Measurements from ENCODE around the gene DNAH14. TPM values are rescaled to one million over a fixed set of nuclear protein-coding genes. Genes with fewer than 3 reads are reported as not detected.

DNAH14 gene
- total and polyA plus RNA-seq, 8 donors: 13.2 to 21.3 (median 18.1) TPM

- H3K9me3 ChIP-seq: no peaks in the 10 kb centered on the region
- H3K4me1 ChIP-seq: no peaks in the 10 kb centered on the region
- no peak overlapping the region for H3K27ac ChIP-seq
- H3K36me3 ChIP-seq: no peaks in the 10 kb centered on the region
- no peak for DNase-seq
- H3K4me3 ChIP-seq: no peak overlapping the region
- H3K27me3 ChIP-seq: no peaks in the 10 kb centered on the region
- intact Hi-C loops (cut with DNase I): no loop called here
- no peak for ATAC-seq
- TF ChIP-seq CTCF (IDR thresholded peaks at IDR 0.05): no peak
Measured at GRCh38 chr1:225111000-225111399, 181.5 kb downstream of the DNAH14 start.

- Histone ChIP-seq H3K9me3 (no peaks in the 10 kb centered on the region), H3K27ac (no peak overlapping the region), H3K27me3 (no peaks in the 10 kb centered on the region), H3K4me3 (no peak overlapping the region), H3K4me1 (no peaks in the 10 kb centered on the region), H3K36me3 (no peaks in the 10 kb centered on the region)
- TF ChIP-seq CTCF (IDR thresholded peaks at IDR 0.05): no peak
- intact Hi-C loops (cut with DNase I): no loop called here
- DNase-seq (no peak), ATAC-seq (no peak)
Measured at GRCh38 chr1:225113265-225113664, 183.8 kb downstream of the DNAH14 start.

- Histone ChIP-seq H3K27me3 (no peaks in the 10 kb centered on the region), H3K4me3 (no peak overlapping the region), H3K9me3 (no peaks in the 10 kb centered on the region), H3K27ac (no peak overlapping the region), H3K36me3 (no peaks in the 10 kb centered on the region), H3K4me1 (no peaks in the 10 kb centered on the region)
- ATAC-seq: no peak
- intact Hi-C loops (cut with DNase I): no loop called here
- no peak for DNase-seq
- TF ChIP-seq CTCF (IDR thresholded peaks at IDR 0.05): no peak
Measured at GRCh38 chr1:225114354-225114990, 185.0 kb downstream of the DNAH14 start.

- H3K36me3 ChIP-seq: no peaks in the 10 kb centered on the region
- ATAC-seq: no peak
- no peak for TF ChIP-seq CTCF (IDR thresholded peaks at IDR 0.05)
- H3K9me3 ChIP-seq: peaks cover 0 to under 1% of the 10 kb centered on the region in 2 donors
- intact Hi-C loops (cut with DNase I): no loop called here
- no peaks in the 10 kb centered on the region for H3K27me3 ChIP-seq
- H3K4me1 ChIP-seq: no peaks in the 10 kb centered on the region
- no peak overlapping the region for H3K27ac ChIP-seq
- no peak for DNase-seq
- no peak overlapping the region for H3K4me3 ChIP-seq
Measured at GRCh38 chr1:225119307-225119706, 189.8 kb downstream of the DNAH14 start.

GRCh38 chr1:225121095-225121494, 191.6 kb downstream of the DNAH14 start:
- ATAC-seq (no peak), DNase-seq (no peak)
- no peak for TF ChIP-seq CTCF (IDR thresholded peaks at IDR 0.05)
- peaks cover 0 to 3% of the 10 kb centered on the region in 2 donors for H3K9me3 ChIP-seq
- H3K4me3 ChIP-seq: no peak overlapping the region
- H3K36me3 ChIP-seq: peaks cover 0 to 6% of the 10 kb centered on the region in 2 donors
- H3K4me1 ChIP-seq: no peaks in the 10 kb centered on the region
- H3K27ac ChIP-seq: no peak overlapping the region
- intact Hi-C loops (cut with DNase I): no loop called here
- H3K27me3 ChIP-seq: no peaks in the 10 kb centered on the region
